ENCODE data around the gene SLC6A6.

- TF ChIP-seq SUZ12 (IDR thresholded peaks at IDR 0.05; ENCODE audit: extremely low read depth, insufficient read depth, insufficient read length) (no peak), YY1 (IDR thresholded peaks at IDR 0.05; ENCODE audit: insufficient read depth, insufficient read length) (no peak), ZNF274 (IDR thresholded peaks at IDR 0.05; ENCODE audit: low read depth, low read length) (no peak)
These were observed 21.6 kb downstream of the SLC6A6 start for GRCh38 chr3:14423963-14424362.
